Activated naive CD8-positive, alpha-beta T cell (primary cell): ENCODE measurements around the gene NBR1.
"Not testable (repeated sequence)": the region's sequence is repeated elsewhere in the genome, so short reads cannot be mapped to it uniquely, and the experiment has no call there.

Source experiments
- H3K27ac Mint-ChIP-seq: one replicate; pipeline ENCODE4 v1.8.0; 2021; ENCODE audit warnings: mixed read lengths
- H3K27me3 Mint-ChIP-seq: one replicate; pipeline ENCODE4 v1.8.0; 2021; ENCODE audit warnings: mixed read lengths
- H3K36me3 Mint-ChIP-seq: one replicate; pipeline ENCODE4 v1.8.0; 2021; ENCODE audit warnings: mixed read lengths
- H3K4me1 Mint-ChIP-seq: one replicate; pipeline ENCODE4 v1.8.0; 2021; ENCODE audit warnings: low read depth, mixed read lengths
- H3K4me3 Mint-ChIP-seq: one replicate; pipeline ENCODE4 v1.8.0; 2021; ENCODE audit warnings: mild to moderate bottlenecking, mixed read lengths
- H3K9me3 Mint-ChIP-seq: one replicate; pipeline ENCODE4 v1.8.0; 2021; ENCODE audit warnings: low read depth, mixed read lengths

The NBR1 gene

DNA sequence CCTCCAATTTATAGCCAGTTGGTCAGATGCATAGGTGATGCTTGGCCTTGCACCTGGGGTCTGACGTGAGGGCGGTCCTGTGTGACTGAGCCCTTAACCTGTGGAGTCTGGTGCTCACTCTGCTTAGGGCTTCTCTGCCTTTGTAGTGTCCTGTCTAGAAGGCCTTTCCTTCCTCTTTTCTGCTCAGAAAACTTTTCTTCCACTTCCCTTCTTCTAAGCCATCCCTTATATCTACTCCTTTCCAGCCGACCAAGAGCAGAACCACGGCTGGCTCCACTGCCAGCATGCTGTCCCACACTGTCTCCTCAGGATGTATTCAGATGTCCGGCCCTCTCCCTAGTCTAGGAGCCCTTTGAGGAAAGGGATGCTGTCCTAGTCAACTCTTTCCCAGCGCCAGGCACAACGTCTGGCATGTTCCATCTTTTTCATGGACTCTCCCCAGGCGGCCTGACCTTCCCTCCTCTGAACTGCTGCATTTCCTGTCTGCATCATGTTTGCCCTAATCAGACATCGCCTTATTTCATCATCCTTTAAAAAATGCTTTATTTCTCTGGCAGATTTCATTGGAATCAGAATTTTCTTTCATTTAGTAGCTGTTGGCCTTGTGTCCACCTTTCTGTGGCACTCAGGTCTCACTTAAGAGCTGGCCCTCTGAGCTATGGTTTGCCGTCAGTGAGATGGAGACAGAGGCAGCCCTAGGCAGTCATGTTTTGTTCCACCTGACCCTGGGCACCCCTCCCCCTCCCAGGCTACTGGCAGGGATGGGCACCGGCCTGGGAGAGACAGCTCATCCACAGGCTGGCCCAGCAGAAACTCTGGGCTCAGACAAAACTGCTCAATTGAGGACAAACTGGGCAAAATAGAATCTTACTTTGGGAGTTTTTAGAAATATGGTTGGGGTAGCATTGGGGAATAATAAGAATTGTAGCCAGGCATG lies 30.4 kb upstream of the NBR1 start:
- Mint-ChIP-seq H3K9me3 (no peaks in the 10 kb centered on the region), H3K27ac (no peak overlapping the region)

DNA sequence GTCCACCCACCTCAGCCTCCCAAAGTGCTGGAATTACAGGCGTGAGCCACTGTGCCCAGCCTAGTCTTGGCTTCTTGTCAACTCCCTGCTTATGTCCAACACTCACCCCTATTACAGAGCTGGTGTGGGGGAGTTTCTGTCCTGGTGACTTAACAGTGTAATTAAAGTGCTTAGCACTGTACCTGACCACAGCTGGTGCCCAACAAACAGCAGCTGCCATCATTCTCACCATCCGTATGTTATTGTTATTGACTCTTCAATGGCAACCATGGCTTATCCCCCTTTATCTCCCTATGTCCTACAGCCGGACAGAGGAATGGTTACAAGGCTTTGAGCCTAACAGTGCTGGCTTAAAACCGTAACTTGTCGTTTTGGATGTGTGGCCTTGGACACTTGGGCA lies 28.9 kb upstream of the NBR1 start:
- Mint-ChIP-seq H3K4me1 (no peaks in the 10 kb centered on the region), H3K36me3 (peaks cover 9% of the 10 kb centered on the region), H3K27me3 (no peaks in the 10 kb centered on the region), H3K4me3 (no peak overlapping the region), H3K27ac (no peak overlapping the region), H3K9me3 (no peaks in the 10 kb centered on the region)

More for the DNA sequence above, 30.4 kb upstream of the NBR1 start:
- Mint-ChIP-seq H3K36me3 (peaks cover 6% of the 10 kb centered on the region), H3K4me1 (peaks cover 10% of the 10 kb centered on the region), H3K4me3 (no peak overlapping the region), H3K27me3 (no peaks in the 10 kb centered on the region)

DNA sequence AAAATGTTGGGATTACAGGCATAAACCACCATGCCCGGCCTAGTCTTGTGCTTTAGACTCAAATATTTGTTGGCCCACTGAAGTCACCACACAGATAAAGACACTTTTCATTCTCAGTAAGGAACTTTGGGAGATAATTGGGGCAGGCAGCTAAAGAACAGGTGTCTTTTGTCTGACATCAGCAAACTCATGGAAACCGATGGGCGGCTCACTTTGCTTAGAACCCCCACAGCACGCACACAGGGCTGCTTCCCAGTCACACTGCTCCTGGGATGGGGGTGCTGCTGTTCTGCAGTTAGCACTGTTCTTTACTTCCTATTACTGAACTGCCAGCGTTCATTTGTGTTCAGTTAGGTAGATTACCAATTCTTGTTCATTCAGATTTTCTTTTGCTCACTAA lies 27.8 kb upstream of the NBR1 start:
- Mint-ChIP-seq H3K27ac (no peak overlapping the region), H3K4me1 (no peaks in the 10 kb centered on the region), H3K27me3 (no peaks in the 10 kb centered on the region), H3K4me3 (no peak overlapping the region), H3K9me3 (no peaks in the 10 kb centered on the region), H3K36me3 (peaks cover 9% of the 10 kb centered on the region)

DNA sequence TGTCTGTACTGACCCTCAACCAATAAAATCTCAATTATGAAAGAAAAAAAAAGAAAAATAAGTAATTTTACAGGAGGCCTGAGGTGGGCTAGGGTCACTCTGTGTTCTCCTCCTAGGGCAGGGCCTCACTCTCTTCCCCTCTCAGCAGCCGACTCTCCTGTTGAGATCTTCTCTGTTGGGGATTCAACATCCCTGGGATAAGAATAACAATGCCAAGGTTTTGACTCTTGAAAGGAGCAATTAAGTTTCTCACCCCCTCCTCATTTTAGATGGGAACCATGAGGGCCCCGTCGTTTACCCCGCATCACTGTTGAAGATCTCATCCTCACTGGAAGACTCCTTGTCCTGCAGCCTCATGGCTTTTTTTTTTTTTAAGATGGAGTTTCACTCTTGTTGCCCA lies 24.4 kb upstream of the NBR1 start:
- Mint-ChIP-seq H3K4me1 (no peaks in the 10 kb centered on the region), H3K36me3 (peaks cover 11% of the 10 kb centered on the region), H3K9me3 (no peaks in the 10 kb centered on the region), H3K27ac (no peak overlapping the region), H3K27me3 (no peaks in the 10 kb centered on the region), H3K4me3 (no peak overlapping the region)

DNA sequence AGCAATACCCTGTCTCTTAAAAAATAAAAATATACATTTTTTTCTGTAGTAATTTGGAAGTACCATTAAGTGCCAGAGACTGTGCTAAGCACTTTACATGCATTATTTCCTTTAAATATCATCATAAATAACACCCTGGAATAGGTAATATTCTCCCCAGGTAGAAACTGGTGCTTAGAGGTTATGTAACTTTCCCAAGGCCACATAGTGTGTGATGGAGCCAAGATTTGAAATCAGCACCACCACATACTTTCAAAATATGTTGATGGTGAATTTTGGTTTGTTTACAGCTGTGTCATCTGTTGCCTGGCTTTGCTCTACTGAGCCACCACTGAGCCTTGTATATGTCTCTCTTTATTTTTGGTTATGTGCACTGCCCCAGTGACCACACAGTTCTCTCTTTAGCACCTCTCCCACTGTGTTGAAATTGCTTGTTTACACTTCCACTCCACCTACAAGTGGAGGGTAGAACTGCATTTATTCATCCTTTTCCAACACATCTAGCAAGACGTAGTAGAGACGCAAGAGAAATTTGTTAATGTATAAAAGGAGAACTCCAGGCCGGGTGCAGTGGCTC lies 19.0 kb upstream of the NBR1 start:
- Mint-ChIP-seq H3K27me3 (no peaks in the 10 kb centered on the region), H3K4me3 (no peak overlapping the region), H3K27ac (no peak overlapping the region), H3K4me1 (no peaks in the 10 kb centered on the region), H3K36me3 (peaks cover 11% of the 10 kb centered on the region), H3K9me3 (peaks cover 5% of the 10 kb centered on the region)

DNA sequence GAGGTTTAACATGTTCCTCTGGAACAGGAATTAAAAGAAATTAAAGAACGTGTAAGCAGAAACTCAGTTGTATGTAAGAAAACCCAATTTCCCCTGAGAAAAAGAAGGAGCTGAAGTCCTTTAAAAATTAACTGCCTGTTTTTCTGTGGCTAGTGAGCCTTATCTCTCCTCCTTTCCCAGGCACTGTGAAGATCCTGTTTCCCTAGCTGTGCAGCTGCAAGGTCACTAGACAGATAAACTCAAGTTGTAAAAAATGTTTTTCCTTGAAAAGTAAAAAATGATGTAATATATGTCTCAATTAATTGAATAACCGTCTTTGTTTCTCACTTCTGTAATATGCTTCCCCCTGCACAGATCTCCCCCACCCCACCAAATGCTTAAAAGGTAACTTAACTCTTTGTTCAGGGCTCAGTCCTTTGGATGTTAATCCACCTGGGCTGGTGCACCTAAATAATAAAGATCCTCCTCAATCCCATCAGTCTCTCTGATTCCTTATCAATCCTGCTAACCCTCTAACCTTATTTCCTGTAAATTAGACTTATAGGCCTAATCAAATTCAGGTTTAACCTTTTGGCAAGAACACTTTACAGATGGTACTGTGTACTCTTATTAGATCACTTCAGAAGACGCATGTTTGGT lies 17.7 kb upstream of the NBR1 start:
- H3K4me3 Mint-ChIP-seq, H3K9me3 Mint-ChIP-seq, H3K27me3 Mint-ChIP-seq, H3K4me1 Mint-ChIP-seq, H3K36me3 Mint-ChIP-seq, H3K27ac Mint-ChIP-seq: not testable (repeated sequence)

DNA sequence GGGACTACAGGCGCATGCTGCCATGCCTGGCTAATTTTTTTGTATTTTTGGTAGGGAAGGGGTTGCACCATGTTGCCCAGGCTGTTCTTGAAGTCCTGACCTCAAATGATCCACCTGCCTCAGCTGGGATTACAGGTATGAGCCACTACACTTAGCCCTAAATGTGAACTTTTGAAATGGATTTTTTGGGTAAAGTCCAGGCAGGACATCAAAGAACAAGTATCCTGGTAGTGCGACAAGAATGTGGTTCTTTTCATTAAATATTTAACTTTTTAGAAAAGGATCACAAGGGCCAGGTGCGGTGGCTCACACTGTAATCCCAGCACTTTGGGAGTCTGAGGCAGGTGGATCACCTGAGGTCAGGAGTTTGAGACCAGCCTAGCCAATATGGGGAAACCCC lies 15.3 kb upstream of the NBR1 start:
- no peak overlapping the region for H3K4me3 Mint-ChIP-seq
- no peak overlapping the region for H3K27ac Mint-ChIP-seq
- H3K4me1 Mint-ChIP-seq = no peaks in the 10 kb centered on the region
- H3K36me3 Mint-ChIP-seq = peaks cover 11% of the 10 kb centered on the region
- no peaks in the 10 kb centered on the region for H3K27me3 Mint-ChIP-seq
- peaks cover 5% of the 10 kb centered on the region for H3K9me3 Mint-ChIP-seq

DNA sequence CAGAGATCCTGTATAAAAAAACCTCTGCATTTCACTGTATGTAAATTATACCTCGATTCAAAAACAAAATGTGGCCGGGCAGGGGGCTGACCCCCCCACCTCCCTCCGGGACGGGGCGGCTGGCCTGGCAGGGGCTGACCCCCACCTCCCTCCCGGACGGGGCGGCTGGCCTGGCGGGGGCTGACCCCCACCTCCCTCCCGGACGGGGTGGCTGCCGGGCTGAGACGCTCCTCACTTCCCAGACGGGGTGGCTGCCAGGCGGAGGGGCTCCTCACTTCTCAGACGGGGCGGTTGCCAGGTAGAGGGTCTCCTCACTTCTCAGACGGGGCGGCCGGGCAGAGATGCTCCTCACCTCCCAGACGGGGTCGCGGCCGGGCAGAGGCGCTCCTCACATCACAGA lies 11.8 kb upstream of the NBR1 start:
- not testable (repeated sequence) for H3K36me3 Mint-ChIP-seq, H3K4me3 Mint-ChIP-seq, H3K27ac Mint-ChIP-seq, H3K4me1 Mint-ChIP-seq, H3K27me3 Mint-ChIP-seq, H3K9me3 Mint-ChIP-seq

DNA sequence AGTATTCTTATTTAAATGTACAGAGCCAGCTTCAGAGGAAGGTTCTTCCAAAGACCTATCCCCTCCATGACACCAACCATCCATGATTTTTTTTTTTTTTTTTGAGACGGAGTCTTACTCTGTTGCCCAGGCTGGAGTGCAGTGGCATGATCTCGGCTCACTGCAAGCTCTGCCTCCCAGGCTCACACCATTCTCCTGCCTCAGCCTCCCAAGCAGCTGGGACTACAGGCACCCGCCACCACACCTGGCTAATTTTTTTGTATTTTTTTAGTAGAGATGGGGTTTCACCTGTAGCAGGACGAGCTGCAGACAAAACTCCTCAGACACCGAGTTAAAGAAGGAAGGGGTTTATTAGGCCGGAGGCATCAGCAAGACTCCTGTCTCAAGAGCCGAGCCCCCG lies 11.1 kb upstream of the NBR1 start:
- H3K9me3 Mint-ChIP-seq, H3K36me3 Mint-ChIP-seq, H3K4me1 Mint-ChIP-seq, H3K27me3 Mint-ChIP-seq, H3K4me3 Mint-ChIP-seq, H3K27ac Mint-ChIP-seq: not testable (repeated sequence)

DNA sequence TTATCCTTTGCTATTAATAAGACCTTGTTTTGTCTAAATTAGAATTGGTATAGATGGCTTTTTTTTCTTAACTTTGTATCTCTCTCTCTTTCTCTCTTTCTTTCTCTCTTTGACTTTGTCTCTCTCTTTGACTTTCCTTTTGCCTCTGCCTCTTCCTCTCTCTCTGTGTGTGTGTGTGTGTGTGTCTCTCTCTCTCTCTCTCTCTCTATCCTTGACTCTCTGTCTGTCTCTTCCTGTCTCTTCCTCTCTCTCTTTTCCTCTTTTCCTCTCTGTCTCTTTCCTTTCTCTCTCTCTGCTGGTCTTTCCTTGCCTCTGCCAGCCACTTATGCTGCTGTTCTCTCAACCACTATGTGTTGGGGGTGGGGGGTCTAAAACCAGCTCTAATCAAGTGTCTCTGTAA lies 5.0 kb upstream of the NBR1 start:
- H3K36me3 Mint-ChIP-seq, H3K27me3 Mint-ChIP-seq, H3K4me3 Mint-ChIP-seq, H3K4me1 Mint-ChIP-seq, H3K9me3 Mint-ChIP-seq: not testable (repeated sequence)
- H3K27ac Mint-ChIP-seq = peak overlapping the region; percentile 17

DNA sequence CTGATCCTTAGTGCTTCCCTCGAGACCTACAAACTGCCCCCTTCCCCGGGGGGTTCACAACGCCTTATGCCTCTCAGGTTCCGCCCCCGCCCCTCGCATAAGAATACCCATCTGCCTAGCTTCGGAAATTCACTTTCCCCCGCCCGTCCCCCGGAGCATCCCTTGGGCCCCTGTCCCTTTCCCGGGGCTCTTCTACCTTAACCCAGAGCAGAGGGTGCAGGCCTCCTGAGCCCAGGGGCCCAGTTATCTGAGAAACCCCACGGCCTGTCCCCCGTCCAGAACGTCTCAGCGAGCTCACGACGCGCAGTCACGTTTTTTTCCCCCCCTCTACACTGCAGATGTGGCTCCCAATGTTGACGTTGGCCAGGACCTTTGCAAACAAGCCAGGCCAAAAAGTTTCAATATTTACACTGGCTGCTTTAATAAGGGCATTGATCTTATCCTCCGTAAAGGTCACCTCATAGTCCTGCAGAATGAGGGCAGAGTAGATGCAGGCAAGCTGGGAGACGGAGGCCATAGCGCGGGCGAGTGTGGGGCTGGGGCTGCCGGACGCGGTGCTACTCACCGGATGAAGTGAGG lies 1.4 kb upstream of the NBR1 start:
- Mint-ChIP-seq H3K9me3 (no peaks in the 10 kb centered on the region), H3K27me3 (no peaks in the 10 kb centered on the region), H3K36me3 (peaks cover 4% of the 10 kb centered on the region), H3K4me1 (peaks cover 30% of the 10 kb centered on the region), H3K4me3 (no peak overlapping the region), H3K27ac (no peak overlapping the region)

DNA sequence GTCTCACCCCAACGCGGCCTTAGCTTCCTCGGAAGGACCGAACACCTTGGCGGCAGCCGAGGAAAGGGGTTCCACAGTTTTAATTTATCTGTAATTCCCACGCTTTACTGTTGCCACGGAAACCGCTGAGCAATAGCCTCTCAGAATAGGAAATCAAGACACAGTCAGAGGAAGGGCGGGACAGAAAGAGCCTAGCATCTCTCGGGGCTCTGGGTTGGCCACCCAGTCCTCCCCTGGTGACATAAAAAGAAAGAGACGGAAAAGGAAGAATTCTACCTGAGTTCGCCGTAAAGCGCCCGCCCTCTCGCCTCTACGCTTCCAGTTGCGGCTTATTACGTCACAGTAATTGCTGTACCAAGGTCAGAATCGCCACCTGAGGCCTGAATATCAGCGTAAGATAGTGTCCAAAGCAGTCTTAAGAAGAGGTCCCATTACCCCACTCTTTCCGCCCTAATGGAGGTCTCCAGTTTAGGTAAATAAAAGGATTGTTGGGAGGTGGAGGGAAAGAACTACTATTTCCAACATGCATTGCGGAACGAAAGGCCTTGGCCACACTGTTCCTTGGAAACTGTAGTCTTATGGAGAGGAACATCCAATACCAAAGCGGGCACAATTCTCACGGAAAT lies 761 bp upstream of the NBR1 start:
- H3K9me3 Mint-ChIP-seq = no peaks in the 10 kb centered on the region
- no peak overlapping the region for H3K4me3 Mint-ChIP-seq
- no peaks in the 10 kb centered on the region for H3K27me3 Mint-ChIP-seq
- no peak overlapping the region for H3K27ac Mint-ChIP-seq
- peaks cover 7% of the 10 kb centered on the region for H3K36me3 Mint-ChIP-seq
- peaks cover 33% of the 10 kb centered on the region for H3K4me1 Mint-ChIP-seq

DNA sequence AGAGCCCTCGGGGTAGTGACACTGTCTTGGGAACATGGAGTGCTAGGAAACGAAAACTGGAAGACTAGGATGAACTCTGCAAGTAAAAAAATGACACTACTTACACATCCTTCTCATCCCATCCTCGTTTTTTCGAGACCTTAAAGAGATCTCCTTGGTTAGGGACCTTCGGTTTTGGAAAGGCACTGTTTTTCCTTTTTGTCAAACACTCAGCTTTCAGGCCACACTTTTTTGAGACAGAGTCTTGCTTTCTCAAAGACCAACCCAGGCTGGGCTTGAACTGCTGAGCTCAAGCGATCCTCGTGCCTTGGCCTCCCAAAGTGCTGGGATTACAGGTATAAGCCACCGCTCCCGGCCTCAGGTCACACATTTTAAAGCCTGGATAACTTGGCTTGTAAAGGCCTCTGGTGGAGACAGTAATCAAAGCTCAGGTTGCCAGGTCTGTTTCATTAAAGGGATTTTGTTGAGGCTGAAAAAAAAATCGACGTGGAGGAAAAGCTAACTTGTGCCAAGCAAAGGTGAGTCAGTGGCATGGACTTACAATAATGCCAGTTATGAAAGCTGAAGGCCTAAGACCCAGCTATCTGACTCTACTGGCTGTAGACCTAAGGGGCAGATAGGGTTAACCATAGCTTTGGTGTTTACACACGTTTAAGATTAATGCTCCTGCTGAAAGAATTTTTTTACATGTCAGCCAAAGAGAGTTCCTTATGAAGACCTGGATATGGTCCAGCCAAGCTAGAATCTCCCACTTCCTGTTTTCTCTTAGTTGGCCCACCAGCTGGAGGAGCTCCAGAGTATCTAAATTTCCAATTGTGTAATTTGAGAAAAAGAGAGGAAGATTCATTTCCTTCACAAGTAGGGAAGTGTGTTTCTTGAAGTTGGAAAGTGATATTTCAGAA lies 823 bp downstream of the NBR1 start:
- peaks cover 43% of the 10 kb centered on the region for H3K4me1 Mint-ChIP-seq
- no peaks in the 10 kb centered on the region for H3K9me3 Mint-ChIP-seq
- peaks cover 13% of the 10 kb centered on the region for H3K36me3 Mint-ChIP-seq
- H3K27me3 Mint-ChIP-seq = no peaks in the 10 kb centered on the region
- no peak overlapping the region for H3K27ac Mint-ChIP-seq
- H3K4me3 Mint-ChIP-seq = no peak overlapping the region
